Kidney (tissue), 14 donors: ENCODE results near the gene TMEM131L. TPM values are rescaled to one million over a fixed set of nuclear protein-coding genes. Genes with fewer than 3 reads are reported as not detected.
"Not testable (repeated sequence)": the region's sequence is repeated elsewhere in the genome, so short reads cannot be mapped to it uniquely, and the experiment has no call there.

Experiments
- DNase-seq, 5 donors: peaks; one replicate each; pipeline ENCODE4 v3.0.0-alpha.2; 2013 to 2020
- FAIRE-seq: peaks from 2 replicates; lab custom pipeline; 2012; peaks lifted over from hg19 to GRCh38; lab: Jason Lieb, UNC
- H3K27ac ChIP-seq, 2 donors: one replicate each; pipeline ENCODE4 v1.7.0; 2013; ENCODE audit warnings: low read depth in 2 of 2, low read length in 2 of 2, inconsistent platforms in 1 of 2
- H3K27me3 ChIP-seq: one replicate; pipeline ENCODE4 v1.7.1; 2013; ENCODE audit warnings: low read length, inconsistent platforms; ENCODE audit not compliant: control insufficient read depth, insufficient read depth
- H3K36me3 ChIP-seq, 3 donors: one replicate each; pipeline versions ENCODE4 v1.7.0 to v1.7.1; 2013; ENCODE audit warnings: low read length in 3 of 3, control low read depth in 1 of 3, inconsistent platforms in 1 of 3; ENCODE audit not compliant: insufficient read depth in 3 of 3, control insufficient read depth in 2 of 3
- H3K4me1 ChIP-seq, 3 donors: one replicate each; pipeline versions ENCODE4 v1.7.0 to v1.7.1; 2013; ENCODE audit warnings: low read length in 3 of 3, inconsistent platforms in 1 of 3, low read depth in 1 of 3; ENCODE audit not compliant: control insufficient read depth in 2 of 3, insufficient read depth in 2 of 3
- H3K4me3 ChIP-seq, 3 donors: one replicate each; pipeline versions ENCODE4 v1.7.0 to v1.8.1; 2013; ENCODE audit warnings: low read length in 3 of 3, control low read depth in 1 of 3, inconsistent platforms in 1 of 3
- H3K9ac ChIP-seq, 3 donors: one replicate each; pipeline versions ENCODE4 v1.7.0 to v1.7.1; 2013; ENCODE audit warnings: low read length in 3 of 3, control low read depth in 1 of 3, inconsistent platforms in 1 of 3
- H3K9me3 ChIP-seq, 3 donors: one replicate each; pipeline versions ENCODE4 v1.7.0 to v1.7.1; 2013; ENCODE audit warnings: low read length in 3 of 3, control low read depth in 1 of 3, inconsistent platforms in 1 of 3; ENCODE audit not compliant: control insufficient read depth in 2 of 3, insufficient read depth in 1 of 3
- intact Hi-C: fragments of 100-400 bp; cut with DNase I; formaldehyde crosslinking; loops from one replicate; pipeline ENCODE4 v1.11.1; 2022
- polyA plus RNA-seq: library from polyadenylated mRNA; stranded (reverse); fragments of 350-450 nt; fragmentation: Illumina TruSeq; extraction: RNeasy Lipid Tissue Mini Kit (QIAGEN cat#74804); gene quantifications from one replicate; pipeline ENCODE4 v1.2.3, GENCODE V29; 2014; ENCODE audit warnings: low read depth, low replicate concordance; ENCODE audit not compliant: insufficient read depth
- total RNA-seq: library from RNA; stranded (reverse); fragmentation: NEBNext Ultra II Directional; extraction: Animal tissue kit (Norgen Biotek cat#: 25700); gene quantifications from one replicate; pipeline ENCODE4 v1.2.1, GENCODE V29; 2021
- TF ChIP-seq, protein P1 (sequence below): IDR thresholded peaks from 3 replicates; pipeline ENCODE4 v1.5.1; 2012; ENCODE audit warnings: mild to moderate bottlenecking, moderate library complexity, borderline replicate concordance; ENCODE audit not compliant: insufficient read depth; ENCODE audit errors: extremely low read depth
- donor health status: control.
- donor health status: control.
- donor health status: control.
- donor health status: control.
- donor health status: control.
- donor health status: DM: yes; HTN: yes; CAD: no.
- donor health status: Normal renal cell carcinoma (clear cell type).

TMEM131L gene
- total and polyA plus RNA-seq, 2 donors from 2014 or later: 3.0 to 17.0 TPM

DNA sequence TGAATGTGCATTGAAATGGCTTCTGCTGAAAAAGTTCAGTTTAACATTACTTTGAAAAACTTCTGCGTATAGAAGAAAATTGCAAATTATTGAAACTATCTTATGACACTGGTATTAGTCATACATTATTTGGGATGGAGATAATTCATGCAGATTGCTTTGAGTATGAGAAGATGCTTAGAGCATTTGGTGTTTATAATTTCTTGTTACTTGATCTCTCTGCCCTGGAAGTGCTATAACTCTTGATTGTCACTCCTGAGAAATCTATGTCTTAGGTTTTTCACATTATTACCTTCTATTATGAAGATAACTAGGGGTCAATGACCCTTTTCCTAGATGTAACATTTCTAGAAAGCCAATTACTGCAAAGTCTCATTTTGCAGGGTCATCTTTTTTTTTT, 36.4 kb downstream of the TMEM131L start:
- TF ChIP-seq, protein P1, sequence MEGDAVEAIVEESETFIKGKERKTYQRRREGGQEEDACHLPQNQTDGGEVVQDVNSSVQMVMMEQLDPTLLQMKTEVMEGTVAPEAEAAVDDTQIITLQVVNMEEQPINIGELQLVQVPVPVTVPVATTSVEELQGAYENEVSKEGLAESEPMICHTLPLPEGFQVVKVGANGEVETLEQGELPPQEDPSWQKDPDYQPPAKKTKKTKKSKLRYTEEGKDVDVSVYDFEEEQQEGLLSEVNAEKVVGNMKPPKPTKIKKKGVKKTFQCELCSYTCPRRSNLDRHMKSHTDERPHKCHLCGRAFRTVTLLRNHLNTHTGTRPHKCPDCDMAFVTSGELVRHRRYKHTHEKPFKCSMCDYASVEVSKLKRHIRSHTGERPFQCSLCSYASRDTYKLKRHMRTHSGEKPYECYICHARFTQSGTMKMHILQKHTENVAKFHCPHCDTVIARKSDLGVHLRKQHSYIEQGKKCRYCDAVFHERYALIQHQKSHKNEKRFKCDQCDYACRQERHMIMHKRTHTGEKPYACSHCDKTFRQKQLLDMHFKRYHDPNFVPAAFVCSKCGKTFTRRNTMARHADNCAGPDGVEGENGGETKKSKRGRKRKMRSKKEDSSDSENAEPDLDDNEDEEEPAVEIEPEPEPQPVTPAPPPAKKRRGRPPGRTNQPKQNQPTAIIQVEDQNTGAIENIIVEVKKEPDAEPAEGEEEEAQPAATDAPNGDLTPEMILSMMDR: no peak
- no peaks in the 10 kb centered on the region for H3K27me3 ChIP-seq
- DNase-seq (no peak), FAIRE-seq (no peak)
- H3K9me3 ChIP-seq: no peaks in the 10 kb centered on the region
- no peak overlapping the region for H3K4me3 ChIP-seq
- peaks cover 0 to 5% (median 4%) of the 10 kb centered on the region in 3 donors for H3K4me1 ChIP-seq
- intact Hi-C loops: no loop called here
- no peak overlapping the region for H3K9ac ChIP-seq
- H3K36me3 ChIP-seq: no peaks in the 10 kb centered on the region
- H3K27ac ChIP-seq: no peak overlapping the region

DNA sequence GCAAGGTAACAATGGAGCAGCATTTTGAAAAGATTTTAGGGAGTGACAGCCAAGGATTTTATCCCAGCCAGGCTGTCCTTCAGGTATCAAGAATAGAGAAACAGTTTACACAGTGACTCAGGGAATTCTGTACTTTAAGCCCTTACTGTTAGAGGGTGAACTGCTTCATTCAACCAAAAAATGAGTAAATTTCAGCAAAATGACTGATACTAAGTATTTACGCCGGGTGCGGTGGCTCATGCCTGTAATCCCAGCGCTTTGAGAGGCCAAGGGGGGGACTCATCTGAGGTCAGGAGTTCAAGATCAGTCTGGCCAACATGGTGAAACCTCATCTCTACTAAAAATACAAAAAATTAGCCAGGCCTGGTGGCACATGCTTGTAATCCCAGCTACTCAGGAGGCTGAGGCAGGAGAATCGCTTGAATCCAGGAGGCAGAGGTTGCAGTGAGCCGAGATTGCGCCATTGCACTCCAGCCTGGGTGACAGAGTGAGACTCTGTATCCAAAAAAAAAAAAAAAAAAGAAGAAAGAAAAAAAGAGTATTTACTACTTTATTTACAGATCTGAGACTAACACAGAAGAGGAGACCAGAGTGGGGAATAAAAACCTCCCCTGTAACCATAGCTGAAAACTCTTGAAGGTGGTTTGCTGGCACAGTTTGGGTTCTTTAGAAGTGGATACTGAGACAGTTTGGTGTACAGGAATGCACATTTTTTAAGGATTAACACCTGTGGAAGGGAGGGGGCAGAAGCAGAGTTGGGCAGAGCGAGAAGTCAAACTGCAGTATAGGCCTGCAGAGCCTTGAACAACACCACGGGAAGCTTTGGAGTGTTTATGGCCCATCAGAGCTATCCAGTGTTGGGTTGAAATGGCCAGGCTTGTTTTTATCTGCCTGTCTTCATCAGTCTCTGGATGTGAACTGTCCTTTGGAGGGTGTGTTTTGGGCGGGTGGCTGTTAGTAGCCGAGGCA, 40.5 kb downstream of the TMEM131L start:
- Histone ChIP-seq H3K27ac (no peak overlapping the region), H3K4me3 (no peak overlapping the region), H3K9me3 (no peaks in the 10 kb centered on the region), H3K27me3 (no peaks in the 10 kb centered on the region), H3K9ac (no peak overlapping the region), H3K36me3 (no peaks in the 10 kb centered on the region), H3K4me1 (no peaks in the 10 kb centered on the region)
- intact Hi-C loops: no loop called here
- TF ChIP-seq, protein P1: no peak
- FAIRE-seq (no peak), DNase-seq (no peak)

DNA sequence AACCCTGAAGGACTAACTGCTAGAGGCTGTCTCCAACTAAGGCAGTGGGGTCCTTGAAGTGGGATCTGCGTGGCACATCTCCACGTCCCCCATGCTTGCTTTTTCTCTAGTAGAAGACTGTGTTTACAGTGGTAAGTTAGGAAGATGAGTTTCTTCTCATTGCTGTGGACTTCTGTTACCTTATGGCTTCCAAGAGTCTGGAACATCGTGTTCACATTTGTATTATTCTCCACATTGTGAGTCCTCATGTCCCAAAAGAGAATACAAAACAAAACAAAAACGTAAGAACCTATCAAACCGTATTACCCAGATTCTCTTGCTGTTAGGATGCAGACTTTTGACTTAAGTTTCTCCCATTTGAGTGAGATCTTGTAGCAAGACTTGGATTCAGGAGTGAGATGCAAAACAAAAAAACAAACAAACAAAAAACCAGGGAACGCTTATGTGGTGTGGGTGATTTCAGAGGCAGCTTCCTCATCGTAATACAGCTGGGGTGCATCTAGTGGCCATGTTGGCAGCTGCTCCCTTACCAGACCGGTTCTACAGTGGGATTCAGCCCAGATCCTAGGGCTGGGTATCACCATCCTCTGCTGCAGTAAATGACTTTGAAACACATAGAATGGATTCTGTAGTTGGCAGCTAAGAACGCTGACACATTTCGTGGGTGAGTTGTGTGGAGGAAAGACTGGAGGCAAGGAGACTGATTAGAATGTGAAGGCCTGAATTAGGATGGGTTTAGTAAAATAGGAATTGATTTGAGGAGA, 41.3 kb downstream of the TMEM131L start:
- TF ChIP-seq, protein P1: no peak
- intact Hi-C loops: no loop called here
- no peaks in the 10 kb centered on the region for H3K9me3 ChIP-seq
- no peaks in the 10 kb centered on the region for H3K27me3 ChIP-seq
- no peak overlapping the region for H3K9ac ChIP-seq
- H3K4me3 ChIP-seq: no peak overlapping the region
- H3K4me1 ChIP-seq: no peaks in the 10 kb centered on the region
- FAIRE-seq (no peak), DNase-seq (no peak)
- H3K36me3 ChIP-seq: no peaks in the 10 kb centered on the region
- H3K27ac ChIP-seq: no peak overlapping the region

DNA sequence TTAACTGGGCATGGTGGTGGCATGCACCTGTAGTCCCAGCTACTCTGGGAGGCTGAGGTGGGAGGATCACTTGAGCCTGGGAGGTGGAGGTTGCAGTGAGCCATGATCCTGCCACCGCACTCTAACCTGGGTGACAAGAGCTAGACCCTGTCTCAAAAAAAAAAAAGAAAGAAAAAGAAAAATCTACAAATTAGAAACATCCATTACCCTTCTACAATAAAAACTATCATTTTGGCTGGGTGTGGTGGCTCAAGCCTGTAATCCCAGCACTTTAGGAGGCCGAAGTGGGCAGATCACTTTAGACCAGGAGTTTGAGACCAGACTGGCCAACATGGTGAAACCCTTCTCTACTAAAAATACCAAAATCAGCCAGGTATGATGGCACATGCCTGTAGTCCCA, 43.1 kb downstream of the TMEM131L start:
- H3K9ac ChIP-seq, DNase-seq, H3K9me3 ChIP-seq, intact Hi-C loops, H3K27ac ChIP-seq, FAIRE-seq, H3K36me3 ChIP-seq, H3K4me1 ChIP-seq, H3K4me3 ChIP-seq, H3K27me3 ChIP-seq: not testable (repeated sequence)
